Hepatocyte (in vitro differentiated cells): Measurements from ENCODE around the gene KCNMA1. TPM values are rescaled to one million over a fixed set of nuclear protein-coding genes. Genes with fewer than 3 reads are reported as not detected.

Experiments used
- DNase-seq: peaks from one replicate; pipeline ENCODE4 v3.0.0-alpha.2; 2016; ENCODE audit warnings: low spot score
- H2AFZ ChIP-seq: fragments of 200-600 bp; sonication (generic); 2 replicates; pipeline ENCODE4 v1.6.0; 2016; ENCODE audit warnings: antibody characterized with exemption, mild to moderate bottlenecking
- H3K27ac ChIP-seq: fragments of 200-600 bp; sonication (generic); 2 replicates; pipeline ENCODE4 v1.5.1; 2016; ENCODE audit warnings: mild to moderate bottlenecking
- H3K27me3 ChIP-seq: fragments of 200-600 bp; sonication (generic); 2 replicates; pipeline ENCODE4 v1.6.1; 2016
- H3K36me3 ChIP-seq: fragments of 200-600 bp; sonication (generic); replicated peaks from 2 replicates; pipeline ENCODE4 v1.5.1; 2016; ENCODE audit warnings: low read depth; ENCODE audit not compliant: insufficient read depth
- H3K4me1 ChIP-seq: fragments of 200-600 bp; sonication (generic); 2 replicates; pipeline ENCODE4 v1.5.1; 2016; ENCODE audit warnings: mild to moderate bottlenecking, moderate library complexity; ENCODE audit not compliant: insufficient read depth
- H3K4me2 ChIP-seq: fragments of 200-600 bp; sonication (generic); 2 replicates; pipeline ENCODE4 v1.6.0; 2016
- H3K4me3 ChIP-seq: fragments of 200-600 bp; sonication (generic); 2 replicates; pipeline ENCODE4 v1.5.1; 2016; ENCODE audit warnings: mild to moderate bottlenecking
- H3K79me2 ChIP-seq: fragments of 200-600 bp; sonication (generic); 2 replicates; pipeline ENCODE4 v1.6.0; 2017; ENCODE audit warnings: mild to moderate bottlenecking
- H3K9me2 ChIP-seq: fragments of 200-600 bp; sonication (generic); replicated peaks from 2 replicates; pipeline ENCODE4 v1.6.0; 2017; ENCODE audit warnings: mild to moderate bottlenecking; ENCODE audit not compliant: insufficient read depth
- H3K9me3 ChIP-seq: fragments of 200-600 bp; sonication (generic); 2 replicates; pipeline ENCODE4 v1.5.1; 2016; ENCODE audit warnings: low read depth, mild to moderate bottlenecking
- H4K20me1 ChIP-seq: fragments of 200-600 bp; sonication (generic); 2 replicates; pipeline ENCODE4 v1.6.0; 2016; ENCODE audit warnings: mild to moderate bottlenecking; ENCODE audit not compliant: insufficient read depth, poor library complexity, severe bottlenecking
- CTCF ChIP-seq: fragments of 200-600 bp; sonication (generic); IDR thresholded peaks from 2 replicates; pipeline ENCODE4 v1.5.1; 2016; ENCODE audit warnings: antibody characterized with exemption, mild to moderate bottlenecking; ENCODE audit not compliant: poor library complexity
- EZH2 ChIP-seq: fragments of 200-600 bp; sonication (generic); IDR thresholded peaks from 2 replicates; pipeline ENCODE4 v1.6.1; 2016; ENCODE audit warnings: antibody characterized with exemption, mild to moderate bottlenecking, borderline replicate concordance
- EZH2phosphoT487 ChIP-seq: fragments of 200-600 bp; sonication (generic); IDR thresholded peaks from one replicate; pipeline ENCODE4 v1.6.1; 2018; ENCODE audit warnings: antibody characterized with exemption, mild to moderate bottlenecking, low read depth, moderate library complexity; ENCODE audit not compliant: unreplicated experiment, severe bottlenecking
- WGBS: methylation state at CpG from one replicate; pipeline ENCODE4 v1.1.6; 2016; ENCODE audit warnings: low lambda C conversion rate; ENCODE audit errors: missing lambda C conversion rate; 5-methylcytosine and 5-hydroxymethylcytosine counted together
- polyA plus RNA-seq: library from polyadenylated mRNA; unstranded; fragments of >200 nt; fragmentation: Nextera tagmentation; extraction: Ambion mirVana; gene quantifications from 2 replicates; pipeline ENCODE4 v1.2.1, GENCODE V29; 2016
- total RNA-seq: library from RNA; depleted of rRNA; stranded (reverse); fragments of >200 nt; gene quantifications from 2 replicates; pipeline ENCODE4 v1.2.3, GENCODE V29; 2014

KCNMA1 gene
- total and polyA plus RNA-seq, 2 experiments from 2014 or later, result 42.6 to 73.3 TPM

- Histone ChIP-seq H3K36me3 (no peaks in the 10 kb centered on the region), H3K4me1 (peaks cover 45% of the 10 kb centered on the region), H3K4me2 (no peak overlapping the region), H3K27ac (no peak overlapping the region), H3K9me3 (no peaks in the 10 kb centered on the region), H2AFZ (no peak overlapping the region), H3K4me3 (no peak overlapping the region), H3K27me3 (no peaks in the 10 kb centered on the region), H3K9me2 (no peaks in the 10 kb centered on the region), H4K20me1 (no peaks in the 10 kb centered on the region), H3K79me2 (no peaks in the 10 kb centered on the region)
- DNase-seq, result no peak
- TF ChIP-seq EZH2, result no peak
- TF ChIP-seq EZH2phosphoT487, result no peak
- TF ChIP-seq CTCF, result no peak
- 54% methylated on average over 6 of the region's 6 CpGs for WGBS
These were observed 126.0 kb downstream of the KCNMA1 start for GRCh38 chr10:77511498-77512218.

DNA sequence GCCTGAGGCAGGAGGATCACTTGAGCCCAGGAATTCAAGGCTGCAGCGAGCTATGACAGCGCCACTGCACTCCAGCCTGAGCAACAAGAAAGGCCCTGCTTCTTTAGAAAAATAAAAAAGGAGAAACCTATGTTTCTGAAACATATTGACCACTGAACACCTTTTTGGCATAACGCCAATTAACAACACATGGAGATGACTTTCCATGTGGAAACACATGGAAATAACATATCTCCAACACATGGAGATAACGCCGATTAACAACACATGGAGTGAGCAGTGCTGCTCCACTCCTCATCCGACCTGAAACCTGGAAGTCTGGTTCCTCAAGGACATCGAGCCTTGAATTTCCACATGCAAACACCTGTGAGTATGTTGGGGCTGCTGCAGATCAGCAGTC is 126.9 kb downstream of the KCNMA1 start:
- Histone ChIP-seq H3K36me3 (no peaks in the 10 kb centered on the region), H4K20me1 (no peaks in the 10 kb centered on the region), H3K9me2 (no peaks in the 10 kb centered on the region), H3K4me3 (no peak overlapping the region), H3K4me2 (no peak overlapping the region), H3K9me3 (no peaks in the 10 kb centered on the region), H3K79me2 (no peaks in the 10 kb centered on the region), H2AFZ (no peak overlapping the region), H3K27me3 (no peaks in the 10 kb centered on the region), H3K27ac (no peak overlapping the region), H3K4me1 (peaks cover 54% of the 10 kb centered on the region)
- no peak for TF ChIP-seq CTCF
- TF ChIP-seq EZH2, result no peak
- TF ChIP-seq EZH2phosphoT487, result no peak
- 78% methylated on average over 7 of the region's 7 CpGs for WGBS
- no peak for DNase-seq

GRCh38 chr10:77510294-77510693 is 127.3 kb downstream of the KCNMA1 start:
- Histone ChIP-seq H3K4me2 (no peak overlapping the region), H3K9me2 (no peaks in the 10 kb centered on the region), H3K27me3 (no peaks in the 10 kb centered on the region), H3K9me3 (no peaks in the 10 kb centered on the region), H4K20me1 (no peaks in the 10 kb centered on the region), H2AFZ (no peak overlapping the region), H3K27ac (no peak overlapping the region), H3K4me3 (no peak overlapping the region), H3K4me1 (peaks cover 58% of the 10 kb centered on the region), H3K79me2 (no peaks in the 10 kb centered on the region), H3K36me3 (no peaks in the 10 kb centered on the region)
- WGBS, result 70% methylated on average over 2 of the region's 2 CpGs
- DNase-seq, result no peak
- TF ChIP-seq EZH2, result no peak
- TF ChIP-seq CTCF, result no peak
- no peak for TF ChIP-seq EZH2phosphoT487
